Stimulated activated naive CD8-positive, alpha-beta T cell treated with anti-CD3 and anti-CD28 coated beads, Interleukin-15, amount 100 ng/mL, for 72 hours (primary cell): Measurements from ENCODE around the gene SIRT4.
"Not testable (repeated sequence)": the region's sequence is repeated elsewhere in the genome, so short reads cannot be mapped to it uniquely, and the experiment has no call there.

Experiments
- ATAC-seq: fragments of 150-1000 bp; cut with Tn5 transposase; 2 replicates; pipeline ENCODE4 v1.10.0; 2021; ENCODE audit warnings: mild to moderate bottlenecking, moderate library complexity
- DNase-seq, 2 donors: peaks; one replicate each; pipeline ENCODE4 v3.0.0; 2021 to 2022
- H3K27ac Mint-ChIP-seq, 2 donors: one replicate each; pipeline ENCODE4 v1.8.0; 2022; ENCODE audit warnings: mild to moderate bottlenecking in 2 of 2, mixed read lengths in 2 of 2, moderate library complexity in 2 of 2
- H3K27me3 Mint-ChIP-seq: one replicate; pipeline ENCODE4 v1.8.0; 2022; ENCODE audit warnings: mixed read lengths
- H3K4me1 Mint-ChIP-seq: one replicate; pipeline ENCODE4 v1.8.0; 2022; ENCODE audit warnings: mild to moderate bottlenecking, mixed read lengths
- H3K4me3 Mint-ChIP-seq, 2 donors: one replicate each; pipeline ENCODE4 v1.8.0; 2022; ENCODE audit warnings: mild to moderate bottlenecking in 2 of 2, mixed read lengths in 2 of 2, moderate library complexity in 1 of 2
- H3K9me3 Mint-ChIP-seq, 2 donors: one replicate each; pipeline ENCODE4 v1.8.0; 2022; ENCODE audit warnings: mixed read lengths in 2 of 2

SIRT4 gene, protein sequence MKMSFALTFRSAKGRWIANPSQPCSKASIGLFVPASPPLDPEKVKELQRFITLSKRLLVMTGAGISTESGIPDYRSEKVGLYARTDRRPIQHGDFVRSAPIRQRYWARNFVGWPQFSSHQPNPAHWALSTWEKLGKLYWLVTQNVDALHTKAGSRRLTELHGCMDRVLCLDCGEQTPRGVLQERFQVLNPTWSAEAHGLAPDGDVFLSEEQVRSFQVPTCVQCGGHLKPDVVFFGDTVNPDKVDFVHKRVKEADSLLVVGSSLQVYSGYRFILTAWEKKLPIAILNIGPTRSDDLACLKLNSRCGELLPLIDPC

DNA sequence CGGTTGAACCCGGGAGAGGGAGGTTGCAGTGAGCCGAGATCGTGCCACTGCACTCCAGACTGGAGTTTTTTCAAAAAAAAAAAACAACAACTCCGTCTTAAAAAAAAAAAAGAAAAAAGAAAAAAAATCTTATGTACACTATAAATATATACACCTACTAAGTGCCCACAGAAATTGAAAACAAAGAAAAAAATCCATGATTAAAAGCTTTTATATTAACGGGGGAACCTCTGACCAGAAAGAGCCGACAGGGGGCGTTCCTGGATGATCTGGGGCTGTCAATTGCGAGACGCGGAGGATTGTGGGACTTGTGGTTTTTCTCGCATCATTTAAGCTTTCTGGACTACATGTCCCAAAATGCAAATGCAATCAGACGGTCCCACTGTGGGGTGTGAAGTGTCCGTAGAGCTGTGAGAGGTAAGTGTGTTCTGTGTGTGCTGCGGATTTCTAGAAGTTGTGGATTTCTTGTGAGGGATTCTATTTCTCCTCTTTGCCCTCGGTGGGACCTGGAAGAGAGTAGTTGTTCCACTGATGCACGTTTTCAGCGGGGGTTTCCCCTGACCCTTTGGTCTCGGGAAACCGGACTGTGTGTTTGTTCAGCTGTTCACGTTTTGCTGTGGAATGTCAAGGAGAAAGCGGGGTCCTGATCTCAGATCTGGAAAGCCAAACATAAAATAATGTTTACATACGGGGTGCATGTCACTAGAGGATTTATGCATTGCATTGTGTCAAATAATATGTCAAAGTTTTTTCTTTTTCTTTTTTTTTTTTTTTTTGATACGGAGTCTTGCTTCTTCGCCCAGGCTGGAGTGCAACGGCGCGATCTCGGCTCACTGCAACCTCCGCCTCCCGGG is at the start of gene SIRT4:
SIRT4 (plus strand) TSS at position 360 of the 854 bp plus-strand sequence. CDS start 1,241 bp downstream, outside the sequence.
- Mint-ChIP-seq H3K4me1 (peaks cover 14% of the 10 kb centered on the region), H3K27me3 (no peaks in the 10 kb centered on the region), H3K4me3 (peak within 1 kb of the TSS; percentile 94 to 99), H3K9me3 (no peaks in the 10 kb centered on the region), H3K27ac (peak within 1 kb of the TSS; percentile 94 to 97)
- DNase-seq (peak; percentile 84 to 87), ATAC-seq (peak; percentile 99)

DNA sequence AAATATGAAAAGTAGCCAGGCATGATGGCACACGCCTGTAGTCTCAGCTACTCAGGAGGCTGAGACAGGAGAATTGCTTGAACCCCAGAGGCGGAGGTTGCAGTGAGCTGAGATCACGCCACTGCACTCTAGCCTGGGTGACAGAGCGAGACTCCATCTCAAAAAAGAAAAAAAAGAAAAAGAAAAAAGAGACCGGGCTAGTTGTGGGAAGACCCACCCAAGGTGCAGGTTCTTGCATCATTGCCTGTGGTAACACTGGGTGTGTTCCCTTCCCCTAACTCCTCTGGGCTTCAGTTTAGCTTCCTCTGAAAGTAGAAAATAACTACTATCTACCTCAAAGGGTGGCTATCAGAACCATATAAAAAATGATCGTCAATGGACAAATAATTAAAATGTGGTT is 48.8 kb upstream of the SIRT4 start:
- peak overlapping the region; percentile 91 to 93 for H3K27ac Mint-ChIP-seq
- H3K9me3 Mint-ChIP-seq, H3K27me3 Mint-ChIP-seq: not testable (repeated sequence)
- peak overlapping the region; percentile 76 to 80 for H3K4me3 Mint-ChIP-seq
- peak; percentile 21 for ATAC-seq
- peak in 1 of 2 donors; percentile 35 for DNase-seq
- peaks cover 87% of the 10 kb centered on the region for H3K4me1 Mint-ChIP-seq

DNA sequence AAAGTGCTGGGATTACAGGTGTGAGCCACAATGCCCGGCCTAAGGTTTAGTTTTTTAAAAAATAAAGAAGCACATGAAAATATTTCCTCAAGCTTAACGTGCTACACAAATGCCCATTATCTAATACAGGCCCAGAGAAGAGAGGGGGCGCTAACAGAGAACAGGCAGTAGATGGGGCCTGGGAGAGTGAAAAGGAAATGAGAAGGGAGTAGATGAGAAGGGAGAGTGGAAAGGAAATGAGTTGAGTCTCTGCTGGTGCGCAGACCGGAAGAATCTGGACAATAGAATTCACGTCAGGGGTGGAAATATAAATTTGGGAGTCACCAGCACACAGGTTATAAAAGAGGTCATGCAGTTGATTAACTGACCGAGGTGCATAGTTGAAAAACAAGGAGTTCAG is 47.3 kb upstream of the SIRT4 start:
- Mint-ChIP-seq H3K9me3 (no peaks in the 10 kb centered on the region), H3K4me1 (peaks cover 84% of the 10 kb centered on the region), H3K27ac (peak overlapping the region; percentile 1 to 38), H3K4me3 (no peak overlapping the region), H3K27me3 (no peaks in the 10 kb centered on the region)
- DNase-seq (no peak), ATAC-seq (no peak)

DNA sequence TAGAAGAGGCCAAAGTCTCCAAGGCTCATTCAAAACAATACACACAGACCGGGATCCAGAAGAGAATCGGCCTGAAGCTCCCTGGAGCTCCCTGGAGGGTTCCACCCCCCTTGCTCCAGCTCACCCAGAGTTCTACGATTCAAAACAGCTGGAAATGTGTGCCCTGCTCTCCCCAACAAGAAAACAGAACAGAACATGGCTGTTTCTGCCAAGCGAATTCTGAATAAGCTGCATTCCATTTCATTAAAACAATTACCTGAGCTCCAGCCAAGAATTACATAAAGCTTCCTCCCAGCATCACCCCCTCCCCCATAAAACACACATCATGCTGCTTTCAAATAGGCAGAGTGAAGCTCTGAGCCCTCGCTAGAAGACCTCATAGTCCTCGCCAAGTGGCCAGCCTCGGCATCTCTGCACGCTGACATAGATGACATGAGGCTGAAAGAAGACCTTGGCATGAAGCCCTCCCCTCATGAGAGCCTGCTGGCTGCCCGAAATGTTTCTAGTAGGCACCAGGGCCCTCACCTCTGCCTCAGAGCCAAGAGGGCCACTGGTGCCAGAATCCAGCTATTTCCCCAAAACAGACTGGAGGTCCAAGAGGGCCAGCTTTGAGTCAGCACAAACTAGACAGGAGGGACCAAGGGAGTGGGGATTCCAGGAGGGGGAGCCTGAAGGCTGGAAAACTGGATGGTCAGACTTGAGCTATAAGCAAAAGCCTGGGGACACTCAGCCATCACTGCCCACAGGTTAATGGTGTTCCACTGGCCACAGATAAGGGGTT is 44.9 kb upstream of the SIRT4 start:
- DNase-seq: no peak
- peaks cover 84% of the 10 kb centered on the region for H3K4me1 Mint-ChIP-seq
- no peak overlapping the region for H3K27ac Mint-ChIP-seq
- H3K9me3 Mint-ChIP-seq: no peaks in the 10 kb centered on the region
- ATAC-seq: no peak
- H3K27me3 Mint-ChIP-seq: no peaks in the 10 kb centered on the region
- no peak overlapping the region for H3K4me3 Mint-ChIP-seq

DNA sequence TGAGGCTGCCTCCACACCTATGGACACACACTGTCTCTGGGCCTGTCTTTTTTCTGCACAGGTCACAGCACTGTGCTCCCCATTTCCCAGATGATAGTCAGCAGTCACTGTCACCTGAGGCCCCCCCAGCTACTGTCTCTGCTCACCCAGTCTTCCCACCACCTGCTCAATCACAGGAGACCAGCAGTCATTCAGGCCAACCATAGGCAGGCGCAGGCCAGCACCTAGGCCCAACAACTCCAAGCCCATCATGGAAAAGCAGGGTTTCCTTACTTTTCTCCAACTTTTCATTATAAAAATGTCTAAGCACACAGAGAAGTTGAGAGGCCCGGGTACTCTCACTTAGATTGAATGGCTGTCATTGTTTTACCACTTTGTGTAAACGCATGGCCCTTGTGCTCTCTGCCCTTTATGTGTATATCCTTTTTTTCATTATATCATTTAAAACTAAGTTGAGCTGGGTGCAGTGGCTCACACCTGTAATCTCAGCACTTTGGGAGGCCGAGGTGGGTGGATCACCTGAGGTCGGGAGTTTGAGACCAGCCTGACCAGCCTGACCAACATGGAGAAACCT is 43.7 kb upstream of the SIRT4 start:
- DNase-seq (no peak), ATAC-seq (no peak)
- H3K9me3 Mint-ChIP-seq: no peaks in the 10 kb centered on the region
- peaks cover 84% of the 10 kb centered on the region for H3K4me1 Mint-ChIP-seq
- H3K4me3 Mint-ChIP-seq: no peak overlapping the region
- no peaks in the 10 kb centered on the region for H3K27me3 Mint-ChIP-seq
- H3K27ac Mint-ChIP-seq: no peak overlapping the region

DNA sequence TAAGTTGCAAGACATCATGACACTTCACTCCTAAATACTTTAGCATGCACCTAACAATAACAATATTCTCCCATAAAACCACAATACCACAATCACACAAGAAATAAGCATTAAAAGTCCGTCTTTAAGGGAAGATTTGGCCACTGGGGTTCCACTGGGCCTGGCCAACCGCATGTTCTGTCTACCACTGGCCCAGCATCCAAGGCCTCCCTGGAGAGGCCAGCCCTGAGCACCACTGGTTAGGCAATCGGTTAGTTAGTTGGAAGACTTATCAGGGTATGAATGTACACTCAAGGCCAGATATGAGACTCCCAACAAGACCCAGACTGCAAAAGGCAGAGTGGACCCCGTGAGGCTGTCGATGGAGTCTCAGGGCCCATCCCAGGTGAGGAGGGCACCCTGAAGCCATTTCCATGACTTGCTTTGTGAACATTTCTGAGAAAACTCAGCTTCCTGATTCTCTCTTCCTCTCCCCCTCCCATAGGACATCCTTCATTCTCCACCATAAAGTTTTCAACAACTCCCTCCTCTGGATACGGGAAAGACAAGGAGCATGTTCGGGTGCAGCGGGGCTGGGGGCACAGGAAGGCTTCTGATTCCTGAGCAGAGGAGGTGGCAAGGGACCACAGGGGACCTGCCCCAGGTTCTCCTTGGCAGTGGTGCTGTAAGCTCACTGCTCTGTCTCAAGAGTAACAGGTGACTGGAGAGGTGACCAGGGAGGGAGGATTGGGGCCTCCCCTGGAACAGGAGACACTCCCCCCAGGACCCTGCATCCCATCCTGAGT is 42.5 kb upstream of the SIRT4 start:
- Mint-ChIP-seq H3K9me3 (no peaks in the 10 kb centered on the region), H3K27ac (peak overlapping the region; percentile 13 to 72), H3K27me3 (no peaks in the 10 kb centered on the region), H3K4me1 (peaks cover 89% of the 10 kb centered on the region), H3K4me3 (no peak overlapping the region)
- DNase-seq (no peak), ATAC-seq (no peak)

DNA sequence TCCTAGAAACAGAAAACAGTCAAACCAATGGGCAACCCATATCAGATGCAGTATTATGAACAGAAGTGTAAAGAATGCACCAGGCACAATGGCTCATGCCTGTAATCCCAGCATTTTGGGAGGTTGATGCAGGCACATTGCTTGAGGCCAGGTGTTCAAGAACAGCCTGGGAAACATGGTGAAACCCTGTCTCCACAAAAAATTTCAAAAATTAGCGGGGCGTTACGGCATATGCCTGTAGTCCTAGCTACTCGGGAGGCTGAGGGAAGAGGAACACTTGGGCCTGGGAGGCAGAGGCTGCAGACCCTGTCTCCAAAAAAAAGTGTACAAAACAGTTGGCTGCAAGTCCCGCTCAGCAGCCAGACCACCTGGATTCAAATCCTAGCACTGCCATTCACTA is 41.5 kb upstream of the SIRT4 start:
- Mint-ChIP-seq H3K27ac (no peak overlapping the region), H3K4me1 (peaks cover 86% of the 10 kb centered on the region), H3K27me3 (no peaks in the 10 kb centered on the region), H3K4me3 (no peak overlapping the region), H3K9me3 (no peaks in the 10 kb centered on the region)
- DNase-seq: no peak
- no peak for ATAC-seq

DNA sequence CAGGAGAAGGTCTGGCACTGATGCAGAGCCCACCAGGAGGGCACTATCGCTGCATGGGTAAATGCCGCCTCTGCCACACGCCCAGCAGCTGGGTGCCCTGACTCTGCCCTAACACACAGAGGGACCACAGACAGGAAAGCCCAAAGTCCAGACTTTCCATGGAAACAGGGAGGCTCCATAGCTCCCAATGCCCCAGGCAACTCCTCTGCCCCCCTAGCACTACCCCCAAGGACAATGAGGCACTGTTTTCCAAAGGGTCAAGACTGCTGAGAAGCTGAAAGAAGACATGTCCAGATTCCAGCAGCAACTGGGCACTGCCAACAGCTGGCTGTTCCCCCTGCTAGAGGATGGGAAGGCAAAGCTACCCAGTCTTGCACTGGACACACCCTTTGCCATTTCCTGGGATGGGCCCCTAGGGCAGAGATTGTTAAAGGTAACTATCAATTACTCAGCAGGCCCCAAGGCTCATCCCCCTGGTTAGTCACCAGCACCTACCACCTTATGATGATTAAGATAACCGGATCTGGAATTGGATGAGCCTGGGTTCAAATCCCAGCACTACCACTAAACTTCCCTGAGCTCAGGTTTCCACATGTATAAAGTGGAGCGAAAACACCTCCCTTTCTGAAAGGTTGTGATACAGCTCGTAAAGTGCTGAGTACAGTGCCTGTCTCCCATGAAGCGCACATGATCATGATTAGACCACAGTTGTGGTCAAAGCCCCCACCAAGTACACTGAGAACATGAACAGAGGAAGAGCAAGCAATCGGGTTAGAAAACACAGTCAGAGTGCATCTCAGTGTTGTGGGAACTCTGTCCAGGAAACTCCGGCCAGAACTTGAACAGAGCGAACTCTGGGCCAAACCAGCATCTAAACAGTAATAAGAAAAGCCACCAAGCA is 39.9 kb upstream of the SIRT4 start:
- peak; percentile 34 to 39 for DNase-seq
- H3K4me1 Mint-ChIP-seq: peaks cover 82% of the 10 kb centered on the region

DNA sequence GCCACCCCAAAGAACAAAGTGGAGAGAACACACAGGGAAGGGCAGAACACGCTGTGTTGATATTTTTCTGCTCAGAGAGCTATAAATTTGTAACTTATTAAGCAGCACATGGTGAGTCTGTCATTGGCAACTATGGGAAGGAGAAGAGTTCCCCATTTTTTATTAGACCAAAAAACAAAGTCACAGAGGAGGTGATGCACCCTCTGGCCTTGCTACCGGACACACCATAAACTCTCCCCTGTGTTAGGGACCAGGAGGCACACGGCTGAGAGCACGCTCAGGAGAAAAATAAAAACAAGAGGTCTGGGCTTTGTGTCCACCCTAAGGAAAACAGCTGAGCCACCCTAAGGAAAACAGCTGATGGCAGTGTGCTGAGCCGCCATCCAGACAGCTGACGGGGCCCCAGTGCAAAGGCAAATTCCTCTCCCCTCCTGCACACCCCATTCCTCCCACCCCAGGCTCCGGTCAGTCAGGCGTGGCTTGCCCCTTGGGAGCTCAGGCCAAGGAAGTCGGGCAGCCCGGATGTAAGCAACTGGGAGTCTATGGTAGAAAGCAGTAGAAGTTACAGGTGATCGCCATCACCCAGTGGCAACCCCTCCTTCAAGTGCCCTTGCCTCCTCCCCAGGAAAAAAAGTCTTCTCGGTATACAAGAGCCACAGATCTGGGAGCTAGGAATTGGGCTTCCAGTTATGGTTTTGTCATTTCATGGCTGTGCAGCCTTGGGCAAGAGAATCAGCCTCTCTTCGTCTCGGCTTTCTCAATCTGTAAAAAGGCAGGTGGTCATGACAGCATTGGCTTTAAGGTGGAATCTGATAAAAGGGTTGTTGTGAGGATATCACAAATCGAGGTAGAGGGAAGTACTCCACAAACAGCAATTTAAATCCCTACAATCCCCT is 39.0 kb upstream of the SIRT4 start:
- H3K9me3 Mint-ChIP-seq: no peaks in the 10 kb centered on the region

More for the DNA sequence above, 39.9 kb upstream of the SIRT4 start:
- Mint-ChIP-seq H3K27ac (no peak overlapping the region), H3K27me3 (no peaks in the 10 kb centered on the region), H3K9me3 (no peaks in the 10 kb centered on the region), H3K4me3 (peak overlapping the region; percentile 88 to 89)
- ATAC-seq: peak; percentile 72

DNA sequence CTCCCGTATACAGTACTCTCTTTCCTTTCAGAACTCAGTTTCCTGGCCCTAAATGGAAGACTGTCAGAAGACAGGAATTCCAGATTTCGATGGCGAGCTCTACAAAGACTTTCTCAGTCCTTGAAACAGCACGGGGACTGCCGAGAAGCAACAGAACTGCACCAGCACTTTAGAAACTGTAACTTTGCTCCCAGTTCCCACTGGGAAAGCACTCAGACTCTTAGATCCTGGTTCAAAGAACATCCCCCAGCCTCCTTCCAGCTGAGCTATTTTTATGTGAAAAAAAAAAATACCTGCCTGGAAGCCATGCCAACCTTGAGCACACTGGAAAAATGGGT is 38.4 kb upstream of the SIRT4 start:
- peaks cover 68% of the 10 kb centered on the region for H3K4me1 Mint-ChIP-seq
- no peak for ATAC-seq
- H3K9me3 Mint-ChIP-seq: no peaks in the 10 kb centered on the region
- no peak overlapping the region for H3K27ac Mint-ChIP-seq
- DNase-seq: no peak
- H3K4me3 Mint-ChIP-seq: peak overlapping the region; percentile 88 to 89
- H3K27me3 Mint-ChIP-seq: no peaks in the 10 kb centered on the region

More for the DNA sequence above, 39.0 kb upstream of the SIRT4 start:
- Mint-ChIP-seq H3K4me3 (peak overlapping the region; percentile 88 to 89), H3K27me3 (no peaks in the 10 kb centered on the region), H3K4me1 (peaks cover 73% of the 10 kb centered on the region), H3K27ac (no peak overlapping the region)
- DNase-seq (no peak), ATAC-seq (no peak)

DNA sequence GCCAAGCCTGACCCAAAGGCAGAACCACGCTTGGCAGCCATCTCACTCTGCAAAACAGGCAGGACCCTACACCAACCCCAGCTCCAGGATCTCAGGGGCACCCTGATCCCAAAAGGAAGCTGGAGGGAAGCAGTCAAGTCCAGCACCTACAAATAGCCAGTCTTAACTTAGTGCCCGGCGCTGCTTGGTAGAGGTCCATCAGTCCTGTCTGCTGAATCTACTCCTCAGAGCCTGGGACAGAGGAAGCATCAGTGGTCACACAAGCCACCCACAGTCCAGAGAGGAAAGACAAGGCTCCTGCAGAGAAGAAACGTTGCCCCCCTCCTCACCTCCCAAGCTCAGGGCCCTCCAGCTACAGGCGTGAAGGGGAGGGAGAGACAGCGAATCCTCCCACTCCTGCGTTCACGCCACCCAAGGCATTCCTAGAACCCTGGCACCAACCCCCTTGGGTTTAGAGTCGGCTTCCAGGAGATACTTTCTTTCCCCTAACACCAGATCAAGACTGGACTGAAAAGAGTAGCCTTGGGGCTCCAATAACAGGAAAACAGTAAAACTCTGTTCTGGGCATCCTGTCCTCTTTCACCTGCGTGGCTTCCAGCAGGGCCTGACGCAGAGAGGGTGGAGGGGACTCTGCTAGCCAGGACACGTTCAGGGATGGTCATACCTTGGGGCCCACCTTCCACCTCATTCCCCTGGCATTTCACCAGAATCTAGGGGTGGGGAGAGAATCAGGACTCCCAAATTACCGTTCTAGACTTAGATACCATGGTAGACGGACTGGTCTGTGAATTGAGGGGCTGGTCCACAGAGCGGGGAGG is 37.8 kb upstream of the SIRT4 start:
- no peaks in the 10 kb centered on the region for H3K9me3 Mint-ChIP-seq
- H3K4me1 Mint-ChIP-seq: peaks cover 65% of the 10 kb centered on the region
- ATAC-seq: no peak
- peak overlapping the region; percentile 88 to 89 for H3K4me3 Mint-ChIP-seq
- no peak for DNase-seq
- H3K27ac Mint-ChIP-seq: peak overlapping the region; percentile 45 to 73
- no peaks in the 10 kb centered on the region for H3K27me3 Mint-ChIP-seq

DNA sequence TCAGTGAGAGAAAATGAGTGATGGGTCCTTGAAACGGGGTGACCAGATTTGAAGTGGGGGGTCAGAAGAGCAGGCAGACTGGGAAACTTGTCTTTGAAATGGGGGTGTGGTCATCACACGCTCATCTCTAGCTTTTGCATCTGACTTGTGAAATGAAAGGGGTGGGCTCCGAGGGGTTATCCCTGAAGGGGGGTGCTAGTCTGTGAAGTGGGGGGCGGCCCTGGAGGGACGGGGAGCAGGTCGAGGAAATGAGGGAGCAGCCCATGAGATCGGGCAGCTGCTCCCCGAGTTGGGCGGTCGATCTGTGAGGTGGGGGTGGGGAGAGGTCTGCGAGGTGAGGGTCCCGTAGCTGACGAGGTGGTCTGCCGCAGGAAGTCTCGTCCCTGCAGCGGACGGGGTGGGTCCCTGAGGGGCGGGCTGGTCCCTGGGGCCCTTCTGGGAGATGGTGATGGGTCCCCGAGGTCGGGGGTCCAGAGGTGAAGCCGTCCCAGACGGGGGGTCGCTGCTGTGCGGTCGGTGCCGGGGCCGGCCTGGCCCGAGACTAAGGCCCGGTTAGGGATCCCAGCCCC is 37.1 kb upstream of the SIRT4 start:
- DNase-seq: no peak
- peak overlapping the region; percentile 45 to 73 for H3K27ac Mint-ChIP-seq
- no peaks in the 10 kb centered on the region for H3K9me3 Mint-ChIP-seq
- peak; percentile 8 for ATAC-seq
- no peaks in the 10 kb centered on the region for H3K27me3 Mint-ChIP-seq
- H3K4me3 Mint-ChIP-seq: peak overlapping the region; percentile 88 to 89
- peaks cover 58% of the 10 kb centered on the region for H3K4me1 Mint-ChIP-seq
